Keratinocyte (primary cell): ENCODE measurements around the gene PRPF18. TPM values are rescaled to one million over a fixed set of nuclear protein-coding genes. Genes with fewer than 3 reads are reported as not detected.

Experiments
- DNase-seq: peaks from one replicate; pipeline ENCODE4 v3.0.0-alpha.2; 2011; ENCODE audit warnings: low read depth, missing footprints, low spot score
- FAIRE-seq: peaks from 2 replicates; lab custom pipeline; 2011; peaks lifted over from hg19 to GRCh38; lab: Jason Lieb, UNC
- H2AFZ ChIP-seq: 2 replicates; pipeline ENCODE4 v1.6.0; 2012; ENCODE audit warnings: low read length, control low read depth, inconsistent platforms; ENCODE audit not compliant: control insufficient read depth
- H3K27ac ChIP-seq: 2 replicates; pipeline ENCODE4 v1.5.1; 2011; ENCODE audit warnings: low read length; ENCODE audit not compliant: control insufficient read depth, insufficient read depth
- H3K27me3 ChIP-seq: 3 replicates; pipeline ENCODE4 v1.6.0; 2011; ENCODE audit warnings: low read length; ENCODE audit not compliant: control insufficient read depth, insufficient read depth; ENCODE audit errors: extremely low read depth
- H3K36me3 ChIP-seq, 2 experiments: 2 replicates in 1 of 2; 3 replicates in 1 of 2; pipeline ENCODE4 v1.5.1; 2011; ENCODE audit warnings: low read length in 2 of 2, mild to moderate bottlenecking in 1 of 2; ENCODE audit not compliant: control insufficient read depth in 2 of 2, insufficient read depth in 2 of 2; ENCODE audit errors: extremely low read depth in 1 of 2
- H3K4me1 ChIP-seq: 3 replicates; pipeline ENCODE4 v1.5.1; 2011; ENCODE audit warnings: low read length; ENCODE audit not compliant: control insufficient read depth, insufficient read depth; ENCODE audit errors: extremely low read depth
- H3K4me2 ChIP-seq: 3 replicates; pipeline ENCODE4 v1.6.0; 2011; ENCODE audit warnings: low read depth, low read length; ENCODE audit not compliant: control insufficient read depth, insufficient read depth; ENCODE audit errors: extremely low read depth
- H3K4me3 ChIP-seq, 3 experiments: fragments of 200-600 bp in 1 of 3; sonication (generic) in 1 of 3; 2 replicates in 2 of 3; 3 replicates in 1 of 3; pipeline ENCODE4 v1.5.1; 2011 to 2016; ENCODE audit warnings: low read length in 3 of 3, mild to moderate bottlenecking in 3 of 3, control low read depth in 2 of 3, inconsistent platforms in 1 of 3, low read depth in 1 of 3, mixed read lengths in 1 of 3, mixed run types in 1 of 3, moderate library complexity in 1 of 3; ENCODE audit not compliant: control insufficient read depth in 2 of 3, insufficient read depth in 2 of 3; ENCODE audit errors: extremely low read depth in 1 of 3
- H3K79me2 ChIP-seq: 2 replicates; pipeline ENCODE4 v1.6.0; 2012; ENCODE audit warnings: low read length; ENCODE audit not compliant: control insufficient read depth, insufficient read depth
- H3K9ac ChIP-seq: 3 replicates; pipeline ENCODE4 v1.6.0; 2011; ENCODE audit warnings: low read length; ENCODE audit not compliant: control insufficient read depth, insufficient read depth; ENCODE audit errors: extremely low read depth
- H3K9me1 ChIP-seq: 3 replicates; pipeline ENCODE4 v1.6.0; 2011; ENCODE audit warnings: low read length; ENCODE audit not compliant: control insufficient read depth, insufficient read depth; ENCODE audit errors: extremely low read depth
- H3K9me3 ChIP-seq: 2 replicates; pipeline ENCODE4 v1.5.1; 2012; ENCODE audit warnings: low read depth, low read length; ENCODE audit not compliant: control insufficient read depth
- H4K20me1 ChIP-seq: 3 replicates; pipeline ENCODE4 v1.6.0; 2011; ENCODE audit warnings: low read length; ENCODE audit not compliant: control insufficient read depth, insufficient read depth; ENCODE audit errors: extremely low read depth
- EZH2 ChIP-seq: IDR thresholded peaks from one replicate; pipeline ENCODE4 v1.6.1; 2012; ENCODE audit warnings: inconsistent platforms, mild to moderate bottlenecking, low read length, moderate library complexity
- dilution Hi-C: fragments of 300-500 bp; cut with MboI; formaldehyde crosslinking; loops from one replicate; pipeline ENCODE4 v1.7.0; 2020; ENCODE audit warnings: low sequenced_read_pairs; ENCODE audit not compliant: extremely low pct_ligation_motif_present
- polyA plus RNA-seq, 5 experiments: library from polyadenylated mRNA; depleted of rRNA in 3 of 5; stranded (reverse) in 3 of 5; stranded (forward) in 1 of 5; unstranded in 1 of 5; fragments of >200 nt; gene quantifications; 1 replicate in 1 of 5; 2 replicates in 3 of 5; 3 replicates in 1 of 5; pipeline versions ENCODE4 v1.2.1 to v1.2.3, GENCODE V29; 2011 to 2012; ENCODE audit warnings: missing spikeins in 2 of 5, low read depth in 1 of 5, low replicate concordance in 1 of 5
- TF ChIP-seq, protein P1 (sequence below), 3 experiments: IDR thresholded peaks in 1 of 3; conservative IDR thresholded peaks in 1 of 3; optimal IDR thresholded peaks in 1 of 3; 2 replicates in 2 of 3; 3 replicates in 1 of 3; pipeline versions ENCODE3 to v1.5.1; 2011; ENCODE audit warnings: low read length in 3 of 3, mild to moderate bottlenecking in 3 of 3, moderate library complexity in 2 of 3, control low read depth in 1 of 3, inconsistent platforms in 1 of 3; ENCODE audit not compliant: insufficient read depth in 2 of 3; ENCODE audit errors: extremely low read depth in 1 of 3

Gene PRPF18
- polyA plus RNA-seq, 1 donor (not counting 4 experiments of a cell fraction or from before 2014, with no cell fraction given): 28.0 TPM

DNA sequence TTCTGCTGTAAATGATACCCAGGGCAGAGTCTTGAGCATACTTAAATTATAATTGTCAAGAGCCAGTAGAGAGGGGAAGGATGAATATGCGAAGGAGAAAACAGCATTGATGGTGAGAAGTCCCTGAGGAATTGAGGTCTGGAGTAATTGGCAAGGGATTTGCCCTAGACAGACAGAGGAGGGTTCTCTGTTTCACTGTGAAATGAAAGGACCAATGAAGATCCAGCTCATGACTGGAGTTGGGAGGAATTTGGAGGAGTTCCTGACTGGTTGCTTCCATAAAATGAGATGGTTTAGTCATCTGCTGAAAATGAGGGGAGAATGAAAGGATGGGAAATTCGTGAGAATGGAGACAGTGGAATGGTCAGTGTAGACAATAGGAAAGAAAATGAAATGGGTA, 6.8 kb downstream of the PRPF18 start:
- no peak overlapping the region for H3K9ac ChIP-seq
- dilution Hi-C loops: no loop called here
- peaks cover 45% of the 10 kb centered on the region for H3K79me2 ChIP-seq
- no peaks in the 10 kb centered on the region for H4K20me1 ChIP-seq
- no peak overlapping the region for H3K27ac ChIP-seq
- no peaks in the 10 kb centered on the region for H3K4me1 ChIP-seq
- H3K27me3 ChIP-seq: no peaks in the 10 kb centered on the region
- no peak for DNase-seq
- H3K4me3 ChIP-seq: no peak overlapping the region
- H3K9me1 ChIP-seq: no peaks in the 10 kb centered on the region
- H3K9me3 ChIP-seq: no peaks in the 10 kb centered on the region
- H3K4me2 ChIP-seq: no peak overlapping the region
- no peak for FAIRE-seq
- no peak overlapping the region for H2AFZ ChIP-seq
- H3K36me3 ChIP-seq: peaks cover 3 to 11% of the 10 kb centered on the region in 2 experiments
- TF ChIP-seq, protein P1, sequence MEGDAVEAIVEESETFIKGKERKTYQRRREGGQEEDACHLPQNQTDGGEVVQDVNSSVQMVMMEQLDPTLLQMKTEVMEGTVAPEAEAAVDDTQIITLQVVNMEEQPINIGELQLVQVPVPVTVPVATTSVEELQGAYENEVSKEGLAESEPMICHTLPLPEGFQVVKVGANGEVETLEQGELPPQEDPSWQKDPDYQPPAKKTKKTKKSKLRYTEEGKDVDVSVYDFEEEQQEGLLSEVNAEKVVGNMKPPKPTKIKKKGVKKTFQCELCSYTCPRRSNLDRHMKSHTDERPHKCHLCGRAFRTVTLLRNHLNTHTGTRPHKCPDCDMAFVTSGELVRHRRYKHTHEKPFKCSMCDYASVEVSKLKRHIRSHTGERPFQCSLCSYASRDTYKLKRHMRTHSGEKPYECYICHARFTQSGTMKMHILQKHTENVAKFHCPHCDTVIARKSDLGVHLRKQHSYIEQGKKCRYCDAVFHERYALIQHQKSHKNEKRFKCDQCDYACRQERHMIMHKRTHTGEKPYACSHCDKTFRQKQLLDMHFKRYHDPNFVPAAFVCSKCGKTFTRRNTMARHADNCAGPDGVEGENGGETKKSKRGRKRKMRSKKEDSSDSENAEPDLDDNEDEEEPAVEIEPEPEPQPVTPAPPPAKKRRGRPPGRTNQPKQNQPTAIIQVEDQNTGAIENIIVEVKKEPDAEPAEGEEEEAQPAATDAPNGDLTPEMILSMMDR (optimal IDR thresholded peaks at IDR 0.05 in 1 of 3, IDR thresholded peaks at IDR 0.05 in 1 of 3, conservative IDR thresholded peaks at IDR 0.05 in 1 of 3; ENCODE audit: extremely low read depth in 1 of 3, insufficient read depth in 2 of 3, low read length in 3 of 3): no peak
- no peak for TF ChIP-seq EZH2

DNA sequence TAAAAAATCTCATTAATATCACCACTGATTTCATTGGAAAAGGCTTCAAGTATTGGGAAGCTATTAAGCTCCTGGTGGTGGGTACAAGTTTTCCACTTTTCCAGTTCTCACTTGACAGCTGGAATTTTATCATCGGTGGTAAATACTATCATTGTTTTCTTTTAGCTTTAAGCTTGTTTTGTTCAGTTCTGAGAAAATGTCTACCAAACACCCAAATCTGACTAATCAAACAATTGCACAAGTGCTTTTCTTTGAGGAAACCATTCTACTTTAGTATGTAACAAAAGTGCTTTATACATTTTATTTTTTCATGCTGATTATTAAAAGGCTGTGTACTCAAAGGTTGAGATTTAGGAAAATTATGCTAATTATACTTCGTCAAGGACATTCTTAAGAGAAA, 7.9 kb downstream of the PRPF18 start:
- H3K9ac ChIP-seq: no peak overlapping the region
- peaks cover 3 to 11% of the 10 kb centered on the region in 2 experiments for H3K36me3 ChIP-seq
- no peak overlapping the region for H3K27ac ChIP-seq
- H3K27me3 ChIP-seq: no peaks in the 10 kb centered on the region
- H4K20me1 ChIP-seq: no peaks in the 10 kb centered on the region
- no peak overlapping the region for H2AFZ ChIP-seq
- no peaks in the 10 kb centered on the region for H3K9me3 ChIP-seq
- no peak overlapping the region for H3K4me2 ChIP-seq
- H3K79me2 ChIP-seq: peaks cover 35% of the 10 kb centered on the region
- no peaks in the 10 kb centered on the region for H3K9me1 ChIP-seq
- DNase-seq (no peak), FAIRE-seq (no peak)
- no peaks in the 10 kb centered on the region for H3K4me1 ChIP-seq
- dilution Hi-C loops: no loop called here
- H3K4me3 ChIP-seq: no peak overlapping the region
- no peak for TF ChIP-seq EZH2
- TF ChIP-seq, protein P1 (optimal IDR thresholded peaks at IDR 0.05 in 1 of 3, IDR thresholded peaks at IDR 0.05 in 1 of 3, conservative IDR thresholded peaks at IDR 0.05 in 1 of 3; ENCODE audit: extremely low read depth in 1 of 3, insufficient read depth in 2 of 3, low read length in 3 of 3): no peak
